ENCODE results near the gene FGFR4.

FGFR4 gene

DNA sequence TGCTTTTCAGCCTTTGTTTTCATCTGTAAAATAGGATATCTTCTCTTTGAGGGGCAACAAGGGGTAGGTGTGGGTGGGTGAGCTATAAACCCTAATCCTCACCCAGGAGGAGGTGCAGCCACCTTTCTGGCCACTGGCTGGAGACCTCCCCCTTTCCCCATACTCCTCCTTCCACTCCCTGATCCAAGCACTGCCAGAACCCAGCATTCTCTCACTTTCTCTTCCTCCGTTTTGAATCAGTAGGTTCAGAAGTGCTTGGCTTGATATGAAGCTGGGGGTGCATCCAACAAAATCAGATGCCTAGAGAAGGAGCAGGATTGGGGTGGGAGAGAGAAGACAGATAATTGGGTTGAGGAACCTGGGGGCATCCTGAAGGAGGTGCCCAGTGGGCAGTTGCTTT lies 40.1 kb downstream of the FGFR4 start:
- no peaks in the 10 kb centered on the region for H3K27me3 Mint-ChIP-seq
- H3K36me3 Mint-ChIP-seq (ENCODE audit: low read depth): no peaks in the 10 kb centered on the region
- no peak overlapping the region for H3K27ac Mint-ChIP-seq
- H3K4me3 Mint-ChIP-seq: no peak overlapping the region
- ATAC-seq (no peak), DNase-seq (no peak)
- peaks cover 23% of the 10 kb centered on the region for H3K4me1 Mint-ChIP-seq
- no peaks in the 10 kb centered on the region for H3K9me3 Mint-ChIP-seq

- Mint-ChIP-seq H3K4me3 (no peak overlapping the region), H3K4me1 (peaks cover 23% of the 10 kb centered on the region), H3K36me3 (ENCODE audit: low read depth) (no peaks in the 10 kb centered on the region), H3K27ac (no peak overlapping the region), H3K9me3 (no peaks in the 10 kb centered on the region), H3K27me3 (no peaks in the 10 kb centered on the region)
- ATAC-seq (no peak), DNase-seq (no peak)
These were observed 41.9 kb downstream of the FGFR4 start for GRCh38 chr5:177128551-177128981.

DNA sequence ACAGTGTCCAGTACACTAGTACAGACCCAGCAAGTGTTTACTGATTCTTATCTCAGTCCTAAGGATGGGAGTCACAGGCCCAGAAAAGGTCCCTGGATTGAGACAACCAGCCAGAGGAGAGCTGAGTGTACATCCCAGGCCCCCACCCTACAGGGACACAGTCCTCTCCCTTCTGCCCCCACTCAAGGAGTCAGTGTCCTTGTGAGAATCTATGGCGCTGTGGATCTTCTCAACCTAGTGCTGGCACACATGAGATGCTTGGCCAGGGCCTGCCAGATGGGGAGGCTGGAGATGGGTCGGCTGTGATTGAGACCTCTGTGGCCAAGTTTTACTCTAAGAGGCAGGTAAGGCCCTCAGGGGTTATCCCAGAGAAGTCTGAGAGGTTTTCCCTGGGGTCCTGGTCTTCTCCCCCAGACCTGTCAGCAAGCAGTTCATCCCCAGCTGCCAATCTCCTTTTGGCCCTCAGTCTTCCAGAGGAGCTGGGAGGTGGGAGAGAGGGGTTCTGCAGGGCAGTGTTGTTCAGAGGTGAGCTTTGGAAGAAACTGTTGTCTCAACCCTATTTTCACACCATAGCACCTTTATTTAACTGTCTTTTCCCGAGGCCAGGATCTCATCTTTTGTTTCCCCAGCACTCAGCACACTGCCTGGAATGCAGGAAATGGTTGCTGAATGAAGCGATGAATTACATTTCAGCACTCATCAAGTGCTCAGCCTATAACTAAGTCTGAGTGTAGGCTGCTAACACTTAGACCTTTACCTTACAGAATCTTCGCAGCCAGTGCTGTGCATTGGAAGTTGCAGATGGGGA lies 43.7 kb downstream of the FGFR4 start:
- DNase-seq: no peak
- Mint-ChIP-seq H3K4me3 (no peak overlapping the region), H3K4me1 (peaks cover 31% of the 10 kb centered on the region), H3K27ac (no peak overlapping the region), H3K9me3 (no peaks in the 10 kb centered on the region), H3K27me3 (no peaks in the 10 kb centered on the region), H3K36me3 (ENCODE audit: low read depth) (peaks cover 7% of the 10 kb centered on the region)
- ATAC-seq: no peak

DNA sequence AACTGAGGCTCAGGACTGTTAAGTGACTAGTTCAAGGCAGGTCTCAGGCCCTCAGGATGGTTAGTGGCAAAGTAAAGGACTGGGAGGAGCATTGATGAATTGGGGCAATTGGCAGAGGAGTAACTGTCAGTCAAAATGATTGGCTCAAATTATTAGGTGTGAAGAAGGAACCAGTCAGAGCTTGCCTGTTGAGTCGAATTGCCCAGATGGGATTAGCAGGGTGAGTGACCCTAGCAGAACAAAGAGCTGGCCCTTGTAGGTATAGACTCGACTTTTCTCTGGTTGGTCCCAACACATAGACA lies 44.3 kb downstream of the FGFR4 start:
- no peak overlapping the region for H3K4me3 Mint-ChIP-seq
- H3K27ac Mint-ChIP-seq: no peak overlapping the region
- H3K9me3 Mint-ChIP-seq: no peaks in the 10 kb centered on the region
- H3K36me3 Mint-ChIP-seq (ENCODE audit: low read depth): peaks cover 11% of the 10 kb centered on the region
- ATAC-seq: no peak
- peaks cover 35% of the 10 kb centered on the region for H3K4me1 Mint-ChIP-seq
- H3K27me3 Mint-ChIP-seq: no peaks in the 10 kb centered on the region
- DNase-seq: no peak

DNA sequence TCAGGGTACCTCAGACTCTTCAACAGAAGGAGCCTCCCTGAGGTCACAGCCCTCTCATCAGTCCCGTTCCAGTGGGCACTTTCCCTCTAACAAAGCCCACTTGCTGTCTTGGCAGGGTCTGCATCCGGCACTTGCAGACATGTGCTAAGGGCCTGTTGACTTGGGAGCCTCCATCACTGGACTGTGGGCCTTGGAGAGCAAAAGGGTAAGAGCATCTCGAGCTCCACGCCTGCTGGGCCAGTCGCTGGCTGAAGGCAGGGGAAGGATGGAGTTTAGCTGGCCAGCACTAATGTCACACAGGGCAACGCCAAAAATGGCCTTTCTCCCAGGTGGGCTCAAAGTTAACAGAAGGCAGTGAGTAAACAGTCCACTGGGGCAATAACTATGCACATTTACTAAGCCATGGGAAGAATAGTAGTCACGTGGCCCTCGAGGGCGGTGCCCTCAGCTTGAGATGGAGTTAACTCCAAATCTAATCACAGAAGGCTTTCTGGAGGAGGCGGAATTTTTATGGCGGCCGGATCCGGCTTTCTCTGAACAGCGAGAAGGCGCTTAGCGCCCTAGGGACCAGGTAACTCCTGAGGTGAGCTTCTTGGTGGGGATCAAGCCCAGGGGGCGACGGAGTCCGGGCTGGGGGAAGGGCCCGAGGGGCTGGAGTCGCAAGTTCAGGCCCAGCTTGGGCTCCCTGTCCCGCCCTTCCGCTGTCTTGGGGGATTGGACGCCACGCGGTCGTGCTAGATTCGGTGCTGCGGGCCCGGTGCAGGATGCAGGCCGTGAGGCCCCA lies 44.8 kb downstream of the FGFR4 start:
- ATAC-seq: no peak
- DNase-seq: no peak
- H3K27ac Mint-ChIP-seq: peak overlapping the region; percentile 29
- no peaks in the 10 kb centered on the region for H3K27me3 Mint-ChIP-seq
- H3K4me3 Mint-ChIP-seq: peak overlapping the region; percentile 28
- no peaks in the 10 kb centered on the region for H3K9me3 Mint-ChIP-seq
- peaks cover 41% of the 10 kb centered on the region for H3K4me1 Mint-ChIP-seq
- H3K36me3 Mint-ChIP-seq (ENCODE audit: low read depth): peaks cover 16% of the 10 kb centered on the region

- no peak for DNase-seq
- H3K27me3 Mint-ChIP-seq: no peaks in the 10 kb centered on the region
- H3K27ac Mint-ChIP-seq: peak overlapping the region; percentile 54
- H3K4me3 Mint-ChIP-seq: peak overlapping the region; percentile 32
- peaks cover 49% of the 10 kb centered on the region for H3K4me1 Mint-ChIP-seq
- H3K36me3 Mint-ChIP-seq (ENCODE audit: low read depth): peaks cover 22% of the 10 kb centered on the region
- H3K9me3 Mint-ChIP-seq: no peaks in the 10 kb centered on the region
- peak; percentile 12 for ATAC-seq
These were observed 45.7 kb downstream of the FGFR4 start for GRCh38 chr5:177132136-177133095.

- Mint-ChIP-seq H3K27me3 (no peaks in the 10 kb centered on the region), H3K4me3 (peak within 1 kb of the TSS; percentile 88), H3K9me3 (no peaks in the 10 kb centered on the region), H3K4me1 (peaks cover 51% of the 10 kb centered on the region), H3K36me3 (ENCODE audit: low read depth) (peaks cover 27% of the 10 kb centered on the region), H3K27ac (peak within 1 kb of the TSS; percentile 88)
- DNase-seq (peak; percentile 91), ATAC-seq (peak; percentile 85)
These were observed 46.6 kb downstream of the FGFR4 start, which contains the start of gene NSD1 for GRCh38 chr5:177133096-177133852. NSD1 (plus strand) TSS chr5:177133773; CDS start chr5:177135104, 1,331 bp downstream.

- peaks cover 43% of the 10 kb centered on the region for H3K4me1 Mint-ChIP-seq
- peaks cover 30% of the 10 kb centered on the region for H3K36me3 Mint-ChIP-seq (ENCODE audit: low read depth)
- peak overlapping the region; percentile 88 for H3K27ac Mint-ChIP-seq
- peak overlapping the region; percentile 88 for H3K4me3 Mint-ChIP-seq
- no peaks in the 10 kb centered on the region for H3K9me3 Mint-ChIP-seq
- peak; percentile 46 for DNase-seq
- H3K27me3 Mint-ChIP-seq: no peaks in the 10 kb centered on the region
- ATAC-seq: peak; percentile 21
These were observed 47.4 kb downstream of the FGFR4 start for GRCh38 chr5:177133853-177134696.

- peak overlapping the region; percentile 88 for H3K27ac Mint-ChIP-seq
- DNase-seq (no peak), ATAC-seq (no peak)
- H3K9me3 Mint-ChIP-seq: no peaks in the 10 kb centered on the region
- H3K27me3 Mint-ChIP-seq: no peaks in the 10 kb centered on the region
- peaks cover 33% of the 10 kb centered on the region for H3K36me3 Mint-ChIP-seq (ENCODE audit: low read depth)
- H3K4me1 Mint-ChIP-seq: peaks cover 43% of the 10 kb centered on the region
- peak overlapping the region; percentile 88 for H3K4me3 Mint-ChIP-seq
These were observed 48.0 kb downstream of the FGFR4 start for GRCh38 chr5:177134697-177135225.

- H3K4me1 Mint-ChIP-seq: peaks cover 48% of the 10 kb centered on the region
- ATAC-seq: no peak
These were observed 53.6 kb downstream of the FGFR4 start for GRCh38 chr5:177140312-177140711.

DNA sequence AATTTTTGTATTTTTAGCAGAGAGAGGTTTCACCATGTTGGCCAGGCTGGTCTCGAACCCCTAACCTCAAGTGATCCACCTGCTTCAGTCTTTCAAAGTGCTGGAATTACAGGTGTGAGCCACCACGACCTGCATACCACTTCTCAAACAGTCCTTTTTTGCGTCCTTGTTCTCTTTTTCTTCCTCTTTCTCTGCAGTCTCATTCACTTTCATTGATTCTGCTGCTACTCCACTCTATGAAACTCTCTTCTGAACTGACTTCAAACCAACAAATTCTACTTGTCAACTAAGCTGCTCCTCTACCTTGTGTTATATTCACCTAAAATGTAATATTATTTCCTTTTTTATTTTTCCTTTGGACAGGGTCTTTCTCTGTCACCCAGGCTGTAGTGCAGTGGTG lies 54.8 kb downstream of the FGFR4 start:
- Mint-ChIP-seq H3K36me3 (ENCODE audit: low read depth) (peaks cover 57% of the 10 kb centered on the region), H3K27me3 (no peaks in the 10 kb centered on the region), H3K27ac (no peak overlapping the region), H3K4me3 (no peak overlapping the region), H3K9me3 (no peaks in the 10 kb centered on the region), H3K4me1 (peaks cover 37% of the 10 kb centered on the region)
- DNase-seq (no peak), ATAC-seq (no peak)

More at GRCh38 chr5:177140312-177140711, 53.6 kb downstream of the FGFR4 start:
- H3K9me3 Mint-ChIP-seq: no peaks in the 10 kb centered on the region
- no peaks in the 10 kb centered on the region for H3K27me3 Mint-ChIP-seq
- H3K4me3 Mint-ChIP-seq: no peak overlapping the region
- DNase-seq: no peak
- H3K27ac Mint-ChIP-seq: peak overlapping the region; percentile 0
- H3K36me3 Mint-ChIP-seq (ENCODE audit: low read depth): peaks cover 65% of the 10 kb centered on the region

DNA sequence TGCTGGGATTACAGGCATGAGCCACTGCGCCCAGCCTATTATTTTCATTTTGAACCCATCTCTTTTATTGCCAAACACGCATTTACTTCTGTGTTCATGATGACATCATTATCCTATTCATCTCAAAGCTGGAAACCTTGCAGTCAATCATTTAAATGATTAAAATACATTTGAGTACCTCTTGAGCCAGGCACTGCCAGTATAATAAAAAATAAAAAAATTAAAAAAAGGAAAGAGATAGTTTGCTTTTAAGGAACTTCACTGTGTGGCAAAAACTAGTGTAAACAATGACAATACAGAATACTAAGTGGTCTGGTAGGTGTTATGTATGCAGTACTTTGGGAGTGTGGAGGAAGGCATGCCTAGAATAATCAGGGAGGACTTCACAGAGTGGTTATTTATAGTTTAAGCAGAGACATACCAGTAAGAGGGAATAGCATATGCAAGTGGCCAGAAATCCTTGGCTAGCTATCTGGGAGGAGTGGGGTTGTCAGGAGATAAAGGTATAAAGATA lies 55.4 kb downstream of the FGFR4 start:
- no peak for ATAC-seq

DNA sequence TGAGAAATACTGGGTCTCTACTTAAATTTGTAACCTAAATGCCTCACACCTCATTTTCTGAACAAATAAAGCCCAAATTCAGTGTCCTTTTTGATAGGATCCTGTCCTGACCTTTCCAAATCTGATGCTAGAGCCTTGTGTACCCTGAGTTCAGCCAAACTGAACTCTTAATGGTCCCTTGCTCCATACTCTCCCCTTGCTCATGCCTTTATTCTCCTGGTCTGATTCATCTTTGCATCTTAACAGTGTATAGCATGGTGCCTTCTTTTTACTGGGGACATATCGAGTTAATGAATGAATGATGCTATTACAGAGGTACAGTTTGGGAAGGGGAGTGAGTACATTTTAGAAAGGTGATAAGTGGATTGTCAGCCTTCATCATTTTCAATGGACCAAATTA lies 56.1 kb downstream of the FGFR4 start:
- H3K36me3 Mint-ChIP-seq (ENCODE audit: low read depth): peaks cover 55% of the 10 kb centered on the region
- ATAC-seq (no peak), DNase-seq (no peak)
- H3K9me3 Mint-ChIP-seq: no peaks in the 10 kb centered on the region
- H3K4me3 Mint-ChIP-seq: no peak overlapping the region
- no peaks in the 10 kb centered on the region for H3K27me3 Mint-ChIP-seq
- peak overlapping the region; percentile 23 for H3K27ac Mint-ChIP-seq
- H3K4me1 Mint-ChIP-seq: peaks cover 28% of the 10 kb centered on the region

More for the DNA sequence above, 55.4 kb downstream of the FGFR4 start:
- Mint-ChIP-seq H3K4me1 (peaks cover 32% of the 10 kb centered on the region), H3K4me3 (no peak overlapping the region), H3K36me3 (ENCODE audit: low read depth) (peaks cover 56% of the 10 kb centered on the region), H3K9me3 (no peaks in the 10 kb centered on the region), H3K27ac (no peak overlapping the region), H3K27me3 (no peaks in the 10 kb centered on the region)
- DNase-seq: no peak
